Kidney epithelial cell (primary cell): Measurements from ENCODE around the gene ZPLD1. TPM values are rescaled to one million over a fixed set of nuclear protein-coding genes. Genes with fewer than 3 reads are reported as not detected.

Experiments used
- DNase-seq: peaks from one replicate; pipeline ENCODE4 v3.0.0-alpha.2; 2010; ENCODE audit warnings: low read depth
- H3K27me3 ChIP-seq: 2 replicates; pipeline ENCODE4 v1.6.0; 2011; ENCODE audit warnings: low read length; ENCODE audit not compliant: control insufficient read depth, insufficient read depth
- H3K36me3 ChIP-seq: 2 replicates; pipeline ENCODE4 v1.5.1; 2011; ENCODE audit warnings: low read length; ENCODE audit not compliant: control insufficient read depth, insufficient read depth
- H3K4me3 ChIP-seq: 2 replicates; pipeline ENCODE4 v1.5.1; 2011; ENCODE audit warnings: low read depth, mild to moderate bottlenecking, control low read depth, low read length
- total RNA-seq: library from RNA; depleted of rRNA; stranded (reverse); fragments of >200 nt; gene quantifications from 2 replicates; pipeline ENCODE4 v1.2.3, GENCODE V29; 2015
- TF ChIP-seq, protein P1 (sequence below): IDR thresholded peaks from 2 replicates; pipeline ENCODE4 v1.5.1; 2011; ENCODE audit warnings: mild to moderate bottlenecking, moderate library complexity, low read length, control low read depth, inconsistent platforms; ENCODE audit not compliant: insufficient read depth, poor library complexity, severe bottlenecking

Gene ZPLD1
- total RNA-seq, 1 donor from 2014 or later = 0.08 TPM

DNA sequence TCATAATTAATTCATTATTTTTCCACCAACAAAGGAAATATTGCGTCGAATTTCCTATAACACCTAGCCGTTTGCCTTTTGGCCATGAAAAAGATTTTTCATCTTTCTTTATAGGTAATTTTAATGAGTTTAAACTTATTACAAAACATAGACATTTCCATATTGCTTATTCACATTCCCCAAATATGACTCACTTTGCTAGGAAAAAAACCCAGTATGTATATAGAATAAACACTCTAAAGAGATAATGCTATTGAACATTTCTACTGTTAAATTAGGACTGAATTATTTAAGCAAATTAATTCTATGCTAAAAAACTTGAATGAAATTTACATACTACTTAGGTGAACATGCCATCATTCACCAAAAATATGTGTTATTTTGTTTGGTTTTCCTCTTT lies 16.2 kb downstream of the ZPLD1 start:
- TF ChIP-seq, protein P1, sequence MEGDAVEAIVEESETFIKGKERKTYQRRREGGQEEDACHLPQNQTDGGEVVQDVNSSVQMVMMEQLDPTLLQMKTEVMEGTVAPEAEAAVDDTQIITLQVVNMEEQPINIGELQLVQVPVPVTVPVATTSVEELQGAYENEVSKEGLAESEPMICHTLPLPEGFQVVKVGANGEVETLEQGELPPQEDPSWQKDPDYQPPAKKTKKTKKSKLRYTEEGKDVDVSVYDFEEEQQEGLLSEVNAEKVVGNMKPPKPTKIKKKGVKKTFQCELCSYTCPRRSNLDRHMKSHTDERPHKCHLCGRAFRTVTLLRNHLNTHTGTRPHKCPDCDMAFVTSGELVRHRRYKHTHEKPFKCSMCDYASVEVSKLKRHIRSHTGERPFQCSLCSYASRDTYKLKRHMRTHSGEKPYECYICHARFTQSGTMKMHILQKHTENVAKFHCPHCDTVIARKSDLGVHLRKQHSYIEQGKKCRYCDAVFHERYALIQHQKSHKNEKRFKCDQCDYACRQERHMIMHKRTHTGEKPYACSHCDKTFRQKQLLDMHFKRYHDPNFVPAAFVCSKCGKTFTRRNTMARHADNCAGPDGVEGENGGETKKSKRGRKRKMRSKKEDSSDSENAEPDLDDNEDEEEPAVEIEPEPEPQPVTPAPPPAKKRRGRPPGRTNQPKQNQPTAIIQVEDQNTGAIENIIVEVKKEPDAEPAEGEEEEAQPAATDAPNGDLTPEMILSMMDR = no peak
- H3K4me3 ChIP-seq = no peak overlapping the region
- DNase-seq = no peak

DNA sequence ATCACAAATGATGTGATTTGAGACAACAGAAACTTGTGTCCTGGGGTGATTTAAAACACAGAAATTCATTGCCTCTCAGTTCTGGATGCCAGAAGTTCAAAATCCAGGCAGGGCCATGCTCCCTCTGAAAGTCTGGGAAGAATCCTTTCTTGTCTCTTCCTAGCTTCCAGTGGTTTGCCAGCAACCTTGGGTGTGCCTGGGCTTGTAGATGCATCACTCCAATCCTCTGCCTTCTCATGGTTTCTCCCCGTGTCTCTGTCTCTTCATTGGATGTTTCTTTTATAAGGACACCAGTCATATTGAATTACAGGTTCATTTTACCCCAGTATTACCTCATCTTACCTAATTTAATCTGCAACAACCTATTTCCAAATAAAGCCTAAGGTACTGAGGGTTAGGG lies 16.7 kb downstream of the ZPLD1 start:
- no peak overlapping the region for H3K4me3 ChIP-seq
- no peaks in the 10 kb centered on the region for H3K36me3 ChIP-seq
- DNase-seq = no peak
- H3K27me3 ChIP-seq = no peaks in the 10 kb centered on the region
- TF ChIP-seq, protein P1 = no peak

More for the DNA sequence above, 16.2 kb downstream of the ZPLD1 start:
- H3K27me3 ChIP-seq = no peaks in the 10 kb centered on the region
- H3K36me3 ChIP-seq = no peaks in the 10 kb centered on the region

DNA sequence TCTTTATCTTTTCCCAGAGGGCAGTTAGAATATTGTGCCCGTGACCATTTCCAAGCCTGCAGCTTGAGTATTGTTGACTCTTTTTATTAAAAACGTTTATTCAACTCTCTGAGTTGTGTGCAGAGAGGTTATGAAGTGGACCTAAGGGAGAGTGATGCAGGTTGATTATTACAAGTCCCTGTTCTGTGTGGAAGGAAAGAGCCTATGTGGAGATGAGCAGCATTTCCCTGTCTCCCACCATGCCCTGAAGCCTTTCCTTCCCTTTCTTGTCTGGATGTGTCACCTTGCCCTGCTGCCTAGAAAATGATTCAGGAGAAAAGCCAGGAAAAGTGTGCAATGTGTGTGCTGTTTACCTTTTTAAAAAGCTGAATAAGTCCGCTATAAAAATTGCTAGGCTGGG lies 19.4 kb downstream of the ZPLD1 start:
- H3K4me3 ChIP-seq = no peak overlapping the region
- no peaks in the 10 kb centered on the region for H3K27me3 ChIP-seq
- no peak for DNase-seq
- H3K36me3 ChIP-seq = no peaks in the 10 kb centered on the region
- TF ChIP-seq, protein P1 = no peak

DNA sequence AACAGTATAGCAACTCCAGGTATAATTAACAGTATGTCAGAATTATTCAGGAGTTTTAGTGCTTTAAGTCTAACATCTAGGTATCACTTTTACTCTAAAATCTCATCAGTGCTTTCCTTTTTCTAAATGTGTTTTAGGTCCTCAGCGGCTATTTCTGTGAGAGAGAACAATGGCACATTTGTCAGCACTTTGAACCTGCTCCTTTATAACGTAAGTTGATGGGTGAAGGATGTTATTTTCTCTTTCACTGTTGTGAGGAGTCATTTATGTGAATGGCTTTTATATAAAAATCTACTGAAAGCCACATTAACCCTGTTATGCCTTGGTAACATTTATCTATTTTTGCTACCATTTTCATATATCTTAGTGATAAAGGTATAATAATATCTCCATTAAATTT lies 22.8 kb downstream of the ZPLD1 start:
- TF ChIP-seq, protein P1 = no peak
- DNase-seq = no peak
- H3K4me3 ChIP-seq = no peak overlapping the region
- H3K27me3 ChIP-seq = no peaks in the 10 kb centered on the region
- H3K36me3 ChIP-seq = no peaks in the 10 kb centered on the region

DNA sequence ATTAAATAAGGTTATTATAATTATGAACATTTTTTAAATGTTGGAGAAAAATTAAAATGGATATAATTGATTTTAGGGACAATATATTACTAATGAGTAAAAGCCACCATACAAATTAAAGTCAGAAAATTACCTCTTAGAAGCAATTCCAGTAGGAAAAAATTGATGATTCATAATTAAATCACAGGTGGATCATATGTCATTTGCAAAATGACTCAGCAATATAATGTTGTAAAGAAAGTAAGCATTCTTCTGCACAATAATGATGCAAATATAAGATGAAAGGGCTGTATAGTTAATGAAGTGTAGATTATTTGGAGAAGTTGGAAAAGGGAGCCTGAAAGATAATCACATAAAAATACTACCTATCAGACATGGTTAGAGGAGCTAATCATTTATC lies 25.8 kb downstream of the ZPLD1 start:
- no peak overlapping the region for H3K4me3 ChIP-seq
- no peaks in the 10 kb centered on the region for H3K27me3 ChIP-seq
- DNase-seq = no peak
- no peaks in the 10 kb centered on the region for H3K36me3 ChIP-seq
- TF ChIP-seq, protein P1 = no peak

DNA sequence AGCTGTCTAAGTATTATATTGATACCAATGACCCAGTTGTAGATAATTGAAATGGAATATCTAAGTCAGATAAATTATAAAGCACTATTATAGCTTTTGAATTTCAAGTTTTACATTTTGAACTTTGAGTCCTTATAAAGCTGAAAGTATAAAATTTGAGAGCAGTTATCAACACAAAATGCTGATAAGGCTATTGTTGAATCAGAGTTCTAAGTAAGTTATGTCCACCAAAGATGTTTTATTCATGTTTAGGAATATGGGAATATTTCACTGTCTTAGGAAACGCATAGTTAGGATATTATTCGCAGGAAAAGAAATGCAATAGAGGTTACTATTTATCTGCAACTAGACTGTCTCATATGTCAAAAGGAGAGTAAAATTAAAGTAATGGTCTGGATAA lies 29.4 kb downstream of the ZPLD1 start:
- Histone ChIP-seq H3K36me3 (no peaks in the 10 kb centered on the region), H3K27me3 (no peaks in the 10 kb centered on the region), H3K4me3 (no peak overlapping the region)
- no peak for DNase-seq
- TF ChIP-seq, protein P1 = no peak
